WERI-Rb-1 (cell line): Measurements from ENCODE around the gene RPL19.

Source experiments
- DNase-seq: peaks from one replicate; pipeline ENCODE4 v3.0.0-alpha.2; 2020
- H3K27ac ChIP-seq: fragments of 250-450 bp; sonication (Bioruptor Pico); 2 replicates; pipeline ENCODE4 v1.5.1; 2020; ENCODE audit warnings: mild to moderate bottlenecking, moderate library complexity
- H3K27me3 ChIP-seq: fragments of 250-450 bp; sonication (Bioruptor Pico); 2 replicates; pipeline ENCODE4 v1.5.1; 2021; ENCODE audit warnings: mild to moderate bottlenecking, low read depth, moderate library complexity; ENCODE audit not compliant: insufficient read depth, severe bottlenecking
- H3K36me3 ChIP-seq: fragments of 250-450 bp; sonication (Bioruptor Pico); 2 replicates; pipeline ENCODE4 v1.5.1; 2020; ENCODE audit warnings: mild to moderate bottlenecking, moderate library complexity
- H3K4me3 ChIP-seq: 2 replicates; pipeline ENCODE4 v1.5.1; 2011; ENCODE audit warnings: low read depth, mild to moderate bottlenecking, control low read depth, low read length
- H3K9me3 ChIP-seq: fragments of 250-450 bp; sonication (Bioruptor Pico); 2 replicates; pipeline ENCODE4 v1.5.1; 2021; ENCODE audit warnings: mild to moderate bottlenecking, moderate library complexity; ENCODE audit not compliant: severe bottlenecking
- TF ChIP-seq, protein P1 (sequence below): IDR thresholded peaks from 2 replicates; pipeline ENCODE4 v1.5.1; 2011; ENCODE audit warnings: low read depth, mild to moderate bottlenecking, control low read depth, inconsistent platforms, low read length

RPL19 gene

DNA sequence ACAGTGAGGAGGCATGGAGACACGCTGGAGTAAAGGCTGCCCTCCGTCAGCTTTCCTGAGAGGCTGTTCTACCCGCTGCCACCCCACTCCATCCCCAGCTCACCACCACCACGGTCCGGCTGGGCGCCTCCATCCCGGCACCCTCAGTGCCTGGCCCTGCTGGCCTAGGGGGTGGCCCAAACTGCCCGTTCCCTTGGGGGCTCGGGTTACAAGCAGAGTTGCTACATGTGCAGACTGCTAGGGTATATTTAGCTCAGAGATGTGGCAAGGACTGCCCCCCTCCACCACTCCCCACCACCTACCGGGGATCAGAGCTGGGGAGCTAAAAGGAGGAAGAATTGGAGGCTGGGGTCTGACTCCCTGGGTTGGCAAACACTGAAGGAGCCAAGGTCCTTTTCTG is 6.7 kb upstream of the RPL19 start:
- no peak for DNase-seq
- TF ChIP-seq, protein P1, sequence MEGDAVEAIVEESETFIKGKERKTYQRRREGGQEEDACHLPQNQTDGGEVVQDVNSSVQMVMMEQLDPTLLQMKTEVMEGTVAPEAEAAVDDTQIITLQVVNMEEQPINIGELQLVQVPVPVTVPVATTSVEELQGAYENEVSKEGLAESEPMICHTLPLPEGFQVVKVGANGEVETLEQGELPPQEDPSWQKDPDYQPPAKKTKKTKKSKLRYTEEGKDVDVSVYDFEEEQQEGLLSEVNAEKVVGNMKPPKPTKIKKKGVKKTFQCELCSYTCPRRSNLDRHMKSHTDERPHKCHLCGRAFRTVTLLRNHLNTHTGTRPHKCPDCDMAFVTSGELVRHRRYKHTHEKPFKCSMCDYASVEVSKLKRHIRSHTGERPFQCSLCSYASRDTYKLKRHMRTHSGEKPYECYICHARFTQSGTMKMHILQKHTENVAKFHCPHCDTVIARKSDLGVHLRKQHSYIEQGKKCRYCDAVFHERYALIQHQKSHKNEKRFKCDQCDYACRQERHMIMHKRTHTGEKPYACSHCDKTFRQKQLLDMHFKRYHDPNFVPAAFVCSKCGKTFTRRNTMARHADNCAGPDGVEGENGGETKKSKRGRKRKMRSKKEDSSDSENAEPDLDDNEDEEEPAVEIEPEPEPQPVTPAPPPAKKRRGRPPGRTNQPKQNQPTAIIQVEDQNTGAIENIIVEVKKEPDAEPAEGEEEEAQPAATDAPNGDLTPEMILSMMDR: no peak
- Histone ChIP-seq H3K27me3 (no peaks in the 10 kb centered on the region), H3K27ac (no peak overlapping the region), H3K4me3 (no peak overlapping the region), H3K36me3 (peaks cover 37% of the 10 kb centered on the region), H3K9me3 (no peaks in the 10 kb centered on the region)

DNA sequence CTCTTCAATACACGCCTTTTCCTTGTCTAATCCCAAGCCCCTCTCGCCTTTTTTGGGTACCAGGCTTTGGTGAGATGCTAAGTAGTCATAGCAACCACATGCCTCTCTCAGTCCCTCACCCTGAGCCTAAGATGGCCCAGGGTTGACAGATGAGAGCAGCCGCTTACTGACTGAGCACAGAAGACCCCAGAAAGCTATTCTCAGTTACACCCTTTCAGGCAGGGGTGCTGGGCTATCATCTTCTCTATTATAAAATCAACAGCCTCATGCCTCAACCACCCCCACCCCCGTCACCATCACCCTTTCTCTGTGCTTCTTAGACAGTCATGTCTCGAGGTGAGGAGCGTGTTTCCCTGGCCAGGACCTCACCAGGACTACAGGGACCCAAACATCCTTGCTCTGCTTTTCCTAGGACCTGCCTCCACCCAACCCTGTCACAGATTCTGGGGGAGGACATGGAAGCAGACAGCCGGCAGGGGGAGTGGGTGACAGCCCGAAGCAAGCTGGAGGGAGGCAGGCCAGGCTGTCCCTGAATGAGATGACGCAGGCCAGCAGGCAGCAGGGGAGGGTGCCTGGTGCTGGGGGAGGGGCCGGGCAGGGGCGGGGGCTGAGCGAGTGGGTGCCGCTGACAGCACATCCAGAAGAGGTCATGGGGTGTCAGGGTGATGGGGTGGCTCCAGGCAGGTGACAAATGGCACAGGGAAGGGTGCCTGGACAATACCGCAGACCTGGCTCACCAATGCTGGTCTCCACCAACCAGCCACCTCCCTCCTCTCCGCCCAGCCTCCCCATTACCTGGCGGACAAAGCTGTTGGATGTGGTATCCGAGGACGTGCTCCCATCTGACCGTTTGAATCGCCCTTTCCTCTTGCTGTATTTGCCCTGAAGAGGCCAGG is 5.7 kb upstream of the RPL19 start:
- Histone ChIP-seq H3K27me3 (no peaks in the 10 kb centered on the region), H3K36me3 (peaks cover 31% of the 10 kb centered on the region), H3K27ac (no peak overlapping the region; the same call in 1 of the 2 replicates), H3K9me3 (no peaks in the 10 kb centered on the region), H3K4me3 (no peak overlapping the region)
- TF ChIP-seq, protein P1: peak; percentile 83
- DNase-seq: peak; percentile 92

DNA sequence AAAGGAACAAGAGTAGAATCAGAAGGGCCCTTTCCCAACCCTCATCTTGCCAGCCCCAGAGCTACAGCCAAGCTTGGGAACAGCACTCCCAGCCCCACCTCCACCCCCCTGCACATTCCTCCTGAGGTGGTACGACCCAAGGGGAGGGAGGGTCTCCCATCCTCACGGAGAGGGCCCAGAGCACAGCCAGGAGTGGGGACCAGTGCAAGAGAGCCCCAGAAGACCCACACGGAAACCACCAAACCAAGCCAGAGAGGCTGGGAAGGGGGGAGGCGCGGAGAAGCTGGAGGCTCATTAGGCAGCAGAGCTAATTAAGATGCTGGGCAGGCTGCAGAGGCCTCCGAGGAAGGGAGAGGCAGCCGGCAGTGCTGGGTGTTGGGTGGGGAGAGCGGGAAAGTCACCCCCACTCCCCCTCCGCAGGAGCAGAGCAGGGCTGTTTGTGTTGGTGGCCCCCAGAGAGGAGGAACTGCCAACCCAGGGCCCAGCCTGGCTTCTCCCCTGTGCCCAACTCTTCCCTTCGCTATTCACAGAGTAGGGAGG is 5.0 kb upstream of the RPL19 start:
- H3K27ac ChIP-seq: no peak overlapping the region; the same call in 1 of the 2 replicates
- no peak for DNase-seq
- no peak overlapping the region for H3K4me3 ChIP-seq

DNA sequence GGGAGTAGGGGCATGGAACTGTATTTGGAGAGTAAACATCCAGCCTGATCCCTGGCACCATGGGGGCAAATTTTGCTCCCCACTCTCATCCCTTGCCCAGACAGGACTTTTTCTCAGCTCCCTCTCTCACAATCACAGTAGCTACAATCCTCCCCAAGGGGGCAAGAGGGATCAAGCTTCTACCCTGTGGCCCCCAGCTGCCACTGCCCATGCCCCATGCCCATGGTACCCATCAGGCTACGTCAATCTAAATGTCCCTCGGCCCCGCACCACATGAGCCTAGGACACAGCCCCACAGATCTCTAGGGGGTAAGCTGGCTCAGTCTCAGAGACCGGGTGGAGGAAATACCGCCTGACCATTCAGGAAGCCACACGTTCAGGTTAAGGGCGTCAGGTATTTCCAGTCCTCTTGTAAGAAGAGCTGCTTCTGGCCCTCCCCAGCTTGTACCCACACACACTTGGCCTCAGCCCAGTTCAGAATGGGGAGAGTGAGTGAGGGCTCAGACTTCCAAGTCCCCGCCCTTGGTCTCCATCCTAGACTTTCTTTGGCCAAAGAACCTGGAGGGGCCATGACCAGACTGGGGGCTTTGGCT is 4.4 kb upstream of the RPL19 start:
- peaks cover 18% of the 10 kb centered on the region for H3K36me3 ChIP-seq
- TF ChIP-seq, protein P1: no peak
- H3K27ac ChIP-seq: no peak overlapping the region
- no peaks in the 10 kb centered on the region for H3K27me3 ChIP-seq
- no peak overlapping the region for H3K4me3 ChIP-seq
- H3K9me3 ChIP-seq: no peaks in the 10 kb centered on the region
- DNase-seq: no peak

More for the DNA sequence above, 5.0 kb upstream of the RPL19 start:
- Histone ChIP-seq H3K36me3 (peaks cover 24% of the 10 kb centered on the region), H3K9me3 (no peaks in the 10 kb centered on the region), H3K27me3 (no peaks in the 10 kb centered on the region)
- TF ChIP-seq, protein P1: no peak

DNA sequence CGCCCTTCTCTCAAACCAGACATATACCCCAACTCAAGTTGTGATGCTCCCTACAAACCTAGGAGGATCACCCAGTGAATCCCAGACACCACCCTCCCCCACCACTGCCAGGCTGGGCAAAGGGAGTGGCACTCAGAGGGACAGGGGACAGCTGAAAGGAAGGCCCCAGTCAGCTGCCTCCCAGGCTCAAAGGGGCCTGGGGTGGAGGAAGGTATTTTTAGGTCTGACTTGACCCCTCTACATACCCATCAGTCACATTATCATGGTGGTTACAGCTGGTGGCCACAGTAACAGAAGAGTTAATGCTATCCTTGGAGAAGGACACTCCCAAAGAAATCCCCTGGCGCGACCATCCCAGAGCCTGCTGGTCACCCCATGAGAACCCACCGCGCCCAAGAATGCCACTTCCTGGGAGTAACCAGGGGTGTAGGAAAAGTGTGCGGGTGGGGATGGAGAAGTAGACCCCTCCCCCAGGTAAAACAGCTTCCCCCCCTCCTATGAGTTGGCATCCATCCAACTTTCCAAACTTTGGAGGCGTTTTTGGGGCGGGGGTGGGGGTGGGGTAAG is 3.8 kb upstream of the RPL19 start:
- no peaks in the 10 kb centered on the region for H3K9me3 ChIP-seq
- TF ChIP-seq, protein P1: no peak
- H3K36me3 ChIP-seq: peaks cover 15% of the 10 kb centered on the region
- no peak for DNase-seq
- no peaks in the 10 kb centered on the region for H3K27me3 ChIP-seq
- no peak overlapping the region; the same call in 1 of the 2 replicates for H3K4me3 ChIP-seq
- no peak overlapping the region for H3K27ac ChIP-seq
